Measurements from ENCODE around the gene CDC42BPG.

The CDC42BPG gene

DNA sequence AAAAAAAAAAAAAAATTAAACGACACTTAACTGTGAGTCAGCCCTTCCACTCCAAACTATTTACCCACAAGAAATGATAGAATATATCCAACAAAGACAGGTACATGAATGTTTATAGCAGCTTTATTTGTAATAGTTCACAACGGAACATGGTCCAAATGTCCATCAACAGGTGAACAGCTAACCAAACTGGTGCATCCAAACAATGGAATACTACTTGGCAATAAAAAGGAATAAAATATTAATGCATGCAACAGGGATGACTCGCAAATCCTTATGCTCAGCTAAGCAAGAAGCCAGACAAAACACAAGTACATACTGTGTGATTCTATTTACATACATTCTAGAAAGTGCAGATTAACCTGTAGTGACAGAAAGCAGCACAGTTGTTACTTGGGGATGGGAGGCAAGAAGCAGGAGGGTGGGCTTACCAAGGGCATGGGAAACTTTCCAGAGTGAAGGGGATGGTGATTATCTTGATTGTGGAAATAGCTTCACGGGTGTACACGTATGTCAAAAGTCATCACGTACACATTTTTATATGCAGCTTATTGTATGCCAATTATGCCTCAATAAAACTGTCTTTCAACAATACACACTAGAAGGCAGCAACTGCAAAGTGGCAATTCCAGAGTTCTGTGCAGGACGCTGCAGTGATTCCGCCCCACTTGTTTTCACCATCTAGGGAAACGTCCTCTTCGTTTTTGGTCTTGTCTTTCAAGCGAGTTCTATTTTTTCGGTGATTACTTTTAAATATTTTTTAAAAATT lies 59.5 kb downstream of the CDC42BPG start:
- DNase-seq, result no peak

DNA sequence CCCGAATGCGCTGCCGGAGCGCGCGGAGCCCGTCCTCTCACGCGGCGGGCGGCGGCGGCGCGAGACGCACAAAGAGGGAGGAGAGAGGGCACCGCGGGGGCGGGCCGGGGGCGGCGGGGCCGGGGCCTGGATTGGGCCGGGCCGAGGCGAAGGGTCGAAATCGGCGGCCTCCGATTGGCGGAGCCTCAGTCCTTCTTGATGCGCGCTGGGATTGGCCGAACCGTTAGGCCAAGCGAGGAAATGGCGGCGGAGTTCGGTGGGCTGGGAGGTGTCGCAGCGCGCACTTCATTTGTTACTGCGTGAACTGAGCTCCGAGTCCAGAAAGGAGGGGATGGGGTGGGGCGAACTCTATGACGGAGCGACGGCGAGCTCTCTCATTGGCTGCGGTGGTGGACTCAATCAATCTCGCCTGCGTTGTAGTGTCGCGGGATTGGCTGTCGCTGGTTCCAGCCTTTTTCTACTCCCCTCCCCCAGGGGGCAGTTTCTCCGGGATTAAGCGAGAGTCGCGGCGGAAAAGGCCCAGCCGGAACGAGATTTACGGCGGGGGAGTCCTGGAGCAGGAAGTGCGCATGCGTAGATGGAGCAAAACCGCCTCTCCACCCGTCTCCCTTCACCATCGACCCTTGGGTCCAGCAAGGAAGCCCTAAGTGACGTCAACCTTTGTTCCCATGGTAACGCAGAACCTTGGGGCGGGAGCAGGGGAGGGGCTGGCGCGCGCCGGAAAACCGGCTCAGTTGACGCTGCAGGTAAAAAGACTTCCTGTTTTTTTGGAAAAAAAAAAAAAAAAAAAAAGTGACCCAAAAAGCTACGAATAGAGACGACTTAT lies 65.8 kb downstream of the CDC42BPG start, which contains the start of gene SF1:
Gene SF1, minus strand, starts transcription at position 70 of the 826 bp plus-strand sequence. CDS start 150 bp downstream, outside the sequence.
- peak; percentile 95 for DNase-seq

DNA sequence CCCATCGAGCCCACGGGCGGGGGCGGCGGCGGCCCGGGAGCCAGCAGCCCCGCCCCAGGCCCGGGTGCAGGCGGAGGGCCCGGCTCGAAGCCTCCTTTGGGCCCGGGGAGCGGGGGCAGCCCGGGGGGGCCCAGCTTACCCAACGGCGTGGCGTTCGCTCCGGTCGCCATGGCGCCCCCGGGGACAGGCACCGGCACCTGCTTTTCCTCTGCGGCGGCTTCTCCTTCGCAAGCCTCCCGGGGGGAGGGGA lies 66.3 kb downstream of the CDC42BPG start:
- DNase-seq, result no peak

DNA sequence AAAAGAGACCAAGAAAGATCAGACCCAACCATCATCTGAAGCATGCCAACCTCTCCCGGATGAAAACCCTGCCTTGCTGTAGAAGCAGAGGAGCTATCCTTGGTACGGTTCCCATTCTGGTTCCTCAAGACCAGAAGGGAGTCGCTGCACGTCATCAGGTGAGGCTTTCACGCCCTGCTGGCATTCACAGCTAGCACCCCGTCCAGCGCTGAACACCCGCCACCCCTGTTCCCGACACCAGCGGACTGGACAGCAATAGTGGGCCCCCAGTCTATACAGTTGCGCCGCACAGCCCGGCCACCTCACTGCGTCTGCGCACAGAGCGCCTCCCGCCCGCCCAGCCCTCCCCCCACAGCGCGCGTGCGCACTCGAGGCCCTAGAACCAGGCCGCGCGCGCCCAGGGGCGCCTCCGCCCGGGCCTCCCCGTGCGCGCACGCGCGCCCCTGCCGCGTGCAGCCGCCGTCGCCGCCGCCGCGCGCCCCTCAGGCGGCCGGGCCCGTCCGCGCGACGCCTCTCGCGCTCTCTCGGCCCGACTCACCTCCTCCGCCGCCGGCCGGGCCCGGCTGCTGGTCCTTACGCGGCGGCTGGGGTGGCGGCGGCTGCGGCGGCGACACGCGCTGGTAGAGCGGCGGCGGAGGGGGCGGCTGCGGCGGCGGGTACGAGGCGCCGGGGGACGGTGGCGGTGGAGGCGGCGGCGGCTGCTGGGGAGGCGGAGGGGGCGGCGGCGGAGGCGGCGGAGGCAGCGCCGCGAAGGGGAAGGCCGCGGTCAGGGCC lies 66.8 kb downstream of the CDC42BPG start:
- DNase-seq, result no peak

DNA sequence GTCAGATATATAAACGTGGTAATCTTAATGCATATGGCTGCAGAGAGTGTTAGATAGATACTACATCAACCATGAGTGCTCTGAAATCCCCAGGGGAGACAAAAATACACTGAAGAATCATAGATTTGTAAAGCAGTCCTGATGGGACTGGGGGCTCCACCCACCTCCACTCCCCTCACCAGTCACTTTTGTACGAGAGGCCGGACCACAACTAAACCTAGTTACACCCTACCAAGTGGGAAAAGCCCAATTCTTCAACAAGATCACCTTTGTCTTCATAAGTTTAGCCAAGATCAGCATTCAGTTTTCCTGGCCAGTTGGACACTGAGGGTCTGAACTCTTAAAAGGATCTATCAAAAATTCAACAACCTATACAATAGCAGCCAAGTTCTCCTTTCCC lies 67.6 kb downstream of the CDC42BPG start:
- DNase-seq, result no peak

DNA sequence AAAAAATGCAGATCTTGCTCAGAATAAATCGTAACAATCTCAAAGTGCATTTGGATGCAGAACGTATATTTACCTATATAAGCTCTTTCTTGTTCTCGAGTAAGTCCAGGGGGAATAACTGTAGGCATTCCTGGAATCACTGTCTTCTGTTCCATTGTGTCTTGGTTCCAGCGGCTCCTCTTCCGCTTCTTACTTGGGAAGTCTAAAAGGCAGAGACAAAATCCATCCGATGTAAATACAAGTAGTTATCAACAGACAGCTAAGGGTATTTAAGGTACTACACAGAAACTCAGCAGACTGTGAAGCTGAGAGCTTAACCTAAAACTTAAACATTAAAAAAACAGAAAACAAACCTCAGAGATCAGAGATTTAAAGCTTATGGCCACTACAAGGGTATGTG lies 68.0 kb downstream of the CDC42BPG start:
- no peak for DNase-seq

DNA sequence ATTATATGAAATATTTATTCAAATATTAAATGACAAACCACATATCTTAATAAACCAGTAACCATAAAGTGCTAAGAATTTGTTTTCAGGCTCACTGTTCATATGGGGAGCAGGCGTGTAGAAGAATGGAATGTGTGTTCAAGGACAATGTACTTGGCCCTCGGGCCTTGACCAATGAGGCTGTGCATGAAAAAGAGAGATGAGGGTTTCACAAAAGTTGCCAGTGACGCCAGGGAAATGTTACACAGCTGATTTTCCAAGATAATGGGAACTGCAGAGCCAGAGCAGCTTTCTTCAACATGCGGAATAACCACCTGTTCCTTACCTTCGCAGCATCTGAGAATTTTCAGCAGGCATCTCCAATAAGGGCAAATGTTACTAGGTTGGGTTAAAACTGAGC lies 70.3 kb downstream of the CDC42BPG start:
- no peak for DNase-seq
